Middle frontal gyrus (tissue), 1 donor: Measurements from ENCODE around the gene CASS4.
"Not testable (repeated sequence)": the region's sequence is repeated elsewhere in the genome, so short reads cannot be mapped to it uniquely, and the experiment has no call there.

Experiments
- DNase-seq: peaks from one replicate; pipeline ENCODE4 v3.0.0-alpha.2; 2015; ENCODE audit warnings: low spot score; ENCODE audit errors: extremely low spot score

The CASS4 gene

GRCh38 chr20:56411759-56412472 lies at the start of gene CASS4:
Gene CASS4 (plus strand): TSS chr20:56412260. CDS start chr20:56412459, 199 bp downstream.
- no peak for DNase-seq

DNA sequence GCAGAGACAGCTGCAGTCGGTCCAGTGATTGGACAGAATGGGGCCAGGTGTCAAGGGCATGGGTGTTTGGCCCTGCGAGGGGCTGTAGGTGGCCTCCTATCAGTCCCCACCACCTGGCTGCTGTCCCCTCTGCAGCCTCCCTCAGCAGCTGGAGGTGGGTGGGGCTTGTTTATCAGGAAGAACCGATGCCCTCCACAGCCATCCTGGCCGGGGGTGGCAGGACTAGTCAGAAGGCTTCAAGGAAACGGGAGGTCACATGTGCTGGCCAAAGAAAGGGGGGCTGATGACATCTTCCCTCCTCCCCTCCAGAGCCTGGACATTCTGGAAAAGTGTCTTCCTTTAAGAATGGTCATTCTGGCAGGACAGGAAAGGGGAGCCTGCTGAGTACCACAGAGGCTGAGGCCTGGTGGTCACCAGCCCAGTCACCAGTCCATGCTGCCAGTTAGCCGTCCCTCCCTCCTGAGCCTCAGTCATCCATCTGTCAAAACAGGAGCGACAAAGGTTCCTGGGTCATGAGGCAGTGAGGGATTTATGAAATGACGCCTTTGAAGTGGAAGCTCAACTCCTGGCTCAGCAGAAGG lies 49.1 kb upstream of the CASS4 start:
- no peak for DNase-seq

GRCh38 chr20:56363491-56363890 lies 48.6 kb upstream of the CASS4 start:
- DNase-seq: no peak

- DNase-seq: no peak
Observed at GRCh38 chr20:56368351-56369134, 43.5 kb upstream of the CASS4 start.

- DNase-seq: no peak
Observed at GRCh38 chr20:56369179-56369578, 42.9 kb upstream of the CASS4 start.

- no peak for DNase-seq
Observed at GRCh38 chr20:56371977-56372376, 40.1 kb upstream of the CASS4 start.

DNA sequence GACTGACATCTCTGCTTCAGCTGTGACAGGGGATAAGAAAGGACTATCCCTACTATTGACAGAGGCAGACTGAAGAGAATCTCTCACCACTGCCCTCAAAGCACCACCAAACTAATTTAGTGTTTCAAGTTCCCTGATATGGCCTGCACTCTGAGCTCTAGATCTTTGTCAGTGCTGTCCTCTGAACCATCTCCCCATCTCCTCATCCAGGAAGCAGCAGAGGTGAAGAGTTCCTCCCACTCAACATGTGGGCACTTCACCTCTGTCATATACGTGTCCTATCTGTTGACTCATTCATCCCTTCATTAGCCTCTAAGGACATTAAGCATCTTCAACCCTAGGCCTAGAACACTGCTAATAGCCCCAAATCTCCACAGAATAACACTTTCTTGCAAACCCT lies 39.2 kb upstream of the CASS4 start:
- DNase-seq: no peak

DNA sequence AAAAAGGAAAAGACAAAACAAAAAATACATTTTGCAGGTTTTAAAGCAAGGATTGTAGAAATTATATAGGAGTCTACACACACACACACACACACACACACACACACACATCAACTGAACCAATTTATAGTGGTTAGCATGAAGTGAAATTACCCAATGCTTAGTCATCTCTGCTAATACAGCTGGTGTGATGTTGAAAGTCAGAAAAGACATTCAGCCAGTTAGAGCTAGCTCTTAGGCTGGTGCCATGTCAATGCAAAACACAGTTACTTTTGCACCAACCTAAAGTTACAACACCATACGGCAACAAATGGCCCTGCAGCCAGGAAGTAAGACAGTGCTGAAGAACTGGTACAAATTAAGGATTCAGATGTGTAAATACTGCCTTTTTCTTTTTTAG lies 38.1 kb upstream of the CASS4 start:
- no peak for DNase-seq

GRCh38 chr20:56376331-56376730 lies 35.7 kb upstream of the CASS4 start:
- no peak for DNase-seq

DNA sequence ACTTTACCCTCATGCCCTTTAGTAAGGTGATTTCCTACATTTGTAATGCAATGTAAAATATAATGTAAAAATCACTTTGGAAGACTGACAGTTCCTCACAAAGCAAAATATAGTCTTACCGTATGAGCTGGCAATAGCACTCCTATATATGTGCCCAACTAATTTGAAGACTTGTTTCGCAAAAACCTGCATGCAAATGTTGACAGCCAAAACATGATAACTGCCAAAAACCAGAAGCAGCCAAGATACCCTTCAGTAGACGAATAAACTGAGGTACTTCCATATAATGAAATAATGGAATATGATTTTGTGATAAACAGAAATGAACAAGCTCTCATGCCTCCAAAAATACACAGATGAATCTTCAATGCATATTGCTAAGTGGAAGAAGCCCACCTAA lies 33.7 kb upstream of the CASS4 start:
- DNase-seq: no peak

GRCh38 chr20:56380375-56380774 lies 31.7 kb upstream of the CASS4 start:
- no peak for DNase-seq

DNA sequence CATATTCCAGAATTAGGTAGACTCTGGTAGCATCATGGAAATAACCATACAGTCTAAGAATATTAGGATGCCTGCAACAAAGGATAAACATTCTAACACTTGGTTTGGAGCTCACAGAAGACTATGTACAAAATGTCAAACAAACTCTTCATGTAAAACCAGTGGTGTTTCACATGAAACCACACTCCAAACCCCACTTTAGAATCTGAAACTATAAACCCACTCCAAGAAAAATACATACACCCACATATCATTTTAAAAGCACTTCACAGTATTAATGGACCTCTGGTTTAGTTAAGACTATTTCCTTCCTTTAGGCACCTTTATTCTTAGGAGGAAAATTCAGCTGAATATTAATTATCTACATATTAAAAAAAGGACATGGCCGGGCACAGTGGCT lies 30.6 kb upstream of the CASS4 start:
- DNase-seq: no peak

GRCh38 chr20:56382696-56383095 lies 29.4 kb upstream of the CASS4 start:
- DNase-seq: no peak

- no peak for DNase-seq
Observed at GRCh38 chr20:56383334-56383733, 28.7 kb upstream of the CASS4 start.

GRCh38 chr20:56385130-56385529 lies 26.9 kb upstream of the CASS4 start:
- no peak for DNase-seq

GRCh38 chr20:56386219-56386618 lies 25.8 kb upstream of the CASS4 start:
- DNase-seq: no peak

- no peak for DNase-seq
Observed at GRCh38 chr20:56388882-56389281, 23.2 kb upstream of the CASS4 start.

GRCh38 chr20:56389807-56390206 lies 22.3 kb upstream of the CASS4 start:
- no peak for DNase-seq

DNA sequence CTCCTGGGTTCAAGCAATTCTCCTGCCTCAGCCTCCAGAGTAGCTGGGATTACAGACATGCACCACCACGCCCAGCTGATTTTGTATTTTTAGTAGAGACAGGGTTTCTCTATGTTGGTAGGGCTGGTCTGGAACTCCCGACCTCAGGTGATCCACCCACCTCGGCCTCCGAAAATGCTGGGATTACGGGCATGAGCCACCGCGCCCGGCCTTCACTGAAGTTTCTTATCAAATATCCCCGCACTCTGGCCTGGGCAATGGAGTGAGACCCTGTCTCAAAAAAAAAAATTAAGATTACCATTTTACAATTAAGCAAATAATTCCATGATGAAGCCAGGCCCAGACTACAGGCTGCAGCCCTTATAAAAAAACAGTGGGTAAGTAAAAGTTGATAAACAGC lies 21.7 kb upstream of the CASS4 start:
- DNase-seq: not testable (repeated sequence)

GRCh38 chr20:56391037-56391436 lies 21.0 kb upstream of the CASS4 start:
- no peak for DNase-seq

DNA sequence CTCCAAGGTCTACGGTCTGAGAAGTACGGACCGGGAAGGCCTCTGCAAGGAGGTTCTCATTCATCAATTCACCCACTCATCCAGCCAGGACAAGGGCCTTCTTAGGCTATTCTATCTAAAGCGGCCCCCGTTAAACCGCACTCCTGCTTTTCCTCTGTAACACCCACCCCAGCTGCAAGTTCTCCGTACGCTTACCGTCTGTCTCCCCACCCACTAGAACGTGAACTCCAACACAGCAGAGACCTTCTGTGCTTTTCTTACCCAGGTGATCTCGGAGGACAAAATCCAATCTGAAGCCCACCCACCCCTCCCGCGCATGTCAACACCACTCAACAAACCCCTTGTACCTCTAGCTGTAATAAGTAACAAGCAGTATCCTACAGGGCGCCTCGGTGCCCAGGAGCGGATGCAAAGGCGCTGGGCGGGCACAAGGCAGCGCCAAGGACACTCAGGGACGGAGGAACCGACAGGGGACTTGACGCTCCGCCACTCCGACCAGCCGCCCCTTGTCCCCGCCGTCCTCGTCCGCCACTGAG lies 20.4 kb upstream of the CASS4 start:
- DNase-seq: no peak
